ENCODE results near the gene SLFN12L. TPM values are rescaled to one million over a fixed set of nuclear protein-coding genes. Genes with fewer than 3 reads are reported as not detected.
A peak's percentile ranks its signal among the peaks of the same experiment; 100 is the strongest.

The SLFN12L gene
- total RNA-seq, 2 donors from 2014 or later, result not detected

DNA sequence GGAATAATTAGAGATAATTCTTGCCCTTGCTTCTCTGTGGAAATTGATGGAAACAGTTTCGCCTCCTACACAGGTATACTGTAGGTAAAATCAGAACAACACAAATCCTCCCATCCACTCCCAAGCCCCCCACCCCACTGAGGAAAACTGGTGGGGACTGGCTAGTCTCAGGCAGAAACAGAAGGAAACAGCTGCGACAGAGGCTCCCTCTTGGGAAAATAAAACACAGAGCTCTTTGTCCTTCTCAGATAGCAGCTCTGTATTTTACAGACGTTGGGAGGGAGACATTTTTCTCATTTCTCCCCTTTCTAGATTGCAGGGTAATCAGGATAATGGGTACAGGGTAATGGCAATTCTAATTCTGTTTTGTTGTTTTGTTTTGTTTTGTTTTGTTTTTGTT, 90.0 kb downstream of the SLFN12L start:
- Histone ChIP-seq H3K9ac (ENCODE audit: extremely low read depth, low read length, poor library complexity, severe bottlenecking) (no peak overlapping the region), H3K36me3 (ENCODE audit: control insufficient read depth, insufficient read depth, low read length) (no peaks in the 10 kb centered on the region), H3K4me1 (ENCODE audit: control insufficient read depth, insufficient read depth, low read length) (no peaks in the 10 kb centered on the region), H3K9me3 (ENCODE audit: control insufficient read depth, low read length) (no peaks in the 10 kb centered on the region), H3K4me3 (ENCODE audit: low read length) (no peak overlapping the region), H3K27me3 (ENCODE audit: control insufficient read depth, insufficient read depth, low read length, poor library complexity, severe bottlenecking) (no peaks in the 10 kb centered on the region), H3K27ac (ENCODE audit: low read depth, low read length) (peak overlapping the region; percentile 42)
- H3K9me3 Mint-ChIP-seq, result peaks cover 7% of the 10 kb centered on the region
- DNase-seq, result no peak
- peaks cover 7% of the 10 kb centered on the region for H3K36me3 Mint-ChIP-seq (ENCODE audit: low read depth)
- peak overlapping the region; percentile 70 for H3K4me3 Mint-ChIP-seq
- H3K4me1 Mint-ChIP-seq, result peaks cover 6% of the 10 kb centered on the region
- TF ChIP-seq CTCF (conservative IDR thresholded peaks at IDR 0.05), result no peak
- peaks cover 38% of the 10 kb centered on the region for H3K27me3 Mint-ChIP-seq (ENCODE audit: insufficient read depth)
- 68% methylated on average over 3 of the region's 3 CpGs; no CpG with 5 or more reads in 1 of the 2 experiments for WGBS, 2 experiments (ENCODE audit: insufficient coverage in 1 of 2, insufficient read length in 1 of 2)
- H3K27ac Mint-ChIP-seq, result peak overlapping the region; percentile 85

DNA sequence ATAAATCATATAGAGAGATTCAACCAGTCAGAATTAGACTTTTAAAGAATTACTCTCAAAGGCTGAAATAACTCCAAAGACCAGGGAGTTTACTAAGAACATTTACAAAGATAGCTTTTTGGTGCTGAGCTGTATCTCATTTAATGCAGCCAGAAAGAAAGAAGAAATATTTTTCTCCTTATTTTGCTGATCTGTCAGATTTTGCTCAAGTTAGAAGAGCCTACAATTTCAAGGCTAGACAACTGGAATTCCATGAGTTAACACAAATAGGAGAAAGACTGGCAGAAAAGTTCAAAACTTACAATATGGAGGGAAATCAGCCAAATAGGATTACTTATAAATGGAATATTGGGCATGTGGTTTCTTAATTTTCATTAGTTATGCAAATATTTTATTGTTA, 99.0 kb downstream of the SLFN12L start:
- no peak for TF ChIP-seq CTCF (conservative IDR thresholded peaks at IDR 0.05)
- peaks cover 3% of the 10 kb centered on the region for H3K27me3 Mint-ChIP-seq (ENCODE audit: insufficient read depth)
- H3K4me1 ChIP-seq (ENCODE audit: control insufficient read depth, insufficient read depth, low read length), result no peaks in the 10 kb centered on the region
- H3K36me3 ChIP-seq (ENCODE audit: control insufficient read depth, insufficient read depth, low read length), result no peaks in the 10 kb centered on the region
- no peak overlapping the region for H3K9ac ChIP-seq (ENCODE audit: extremely low read depth, low read length, poor library complexity, severe bottlenecking)
- H3K27ac ChIP-seq (ENCODE audit: low read depth, low read length), result no peak overlapping the region
- H3K27me3 ChIP-seq (ENCODE audit: control insufficient read depth, insufficient read depth, low read length, poor library complexity, severe bottlenecking), result no peaks in the 10 kb centered on the region
- no peak overlapping the region for H3K4me3 Mint-ChIP-seq
- no peak for DNase-seq
- no peak overlapping the region for H3K4me3 ChIP-seq (ENCODE audit: low read length)
- H3K36me3 Mint-ChIP-seq (ENCODE audit: low read depth), result no peaks in the 10 kb centered on the region
- H3K9me3 ChIP-seq (ENCODE audit: control insufficient read depth, low read length), result no peaks in the 10 kb centered on the region
- H3K27ac Mint-ChIP-seq, result no peak overlapping the region
- H3K9me3 Mint-ChIP-seq, result peaks cover 3% of the 10 kb centered on the region
- no peaks in the 10 kb centered on the region for H3K4me1 Mint-ChIP-seq

DNA sequence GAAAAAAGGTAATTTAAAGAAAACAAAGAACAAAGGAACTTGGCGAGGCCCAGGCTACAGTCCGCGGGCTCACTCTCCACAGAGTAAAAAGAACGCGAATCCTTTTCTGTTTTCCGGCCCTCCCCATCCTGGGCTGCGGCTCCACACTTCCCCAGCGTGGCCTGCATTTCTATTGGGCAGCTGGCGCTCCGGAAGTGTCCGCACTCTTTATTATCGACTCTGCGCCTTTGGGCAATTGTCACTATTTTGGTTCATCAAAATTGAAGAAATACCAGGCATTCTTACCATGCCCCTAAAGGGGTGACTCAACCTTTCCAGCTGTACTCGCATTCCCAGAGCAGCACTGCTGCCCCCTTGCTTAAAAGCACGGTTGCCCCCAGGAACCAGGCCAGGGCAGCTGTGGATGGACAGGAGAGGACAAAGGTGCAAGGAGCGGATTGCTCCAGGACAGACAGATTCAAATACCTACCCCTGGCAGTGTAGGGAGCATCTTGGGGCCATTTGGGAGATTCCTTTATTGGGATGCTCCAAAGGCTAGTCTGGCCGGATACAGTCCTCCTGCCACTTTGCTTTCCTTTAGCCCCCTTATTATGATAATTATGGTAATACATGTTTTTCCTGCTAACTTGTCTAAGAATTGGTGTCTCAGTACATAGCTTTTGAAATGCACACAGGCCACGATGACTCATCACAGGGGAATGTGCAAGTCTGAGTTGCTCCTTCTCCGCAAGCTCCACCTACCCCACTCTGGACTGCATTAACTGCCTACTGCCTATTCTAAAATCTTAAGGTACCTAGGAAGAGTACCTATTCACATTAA, 104.2 kb downstream of the SLFN12L start:
- Histone ChIP-seq H3K36me3 (ENCODE audit: control insufficient read depth, insufficient read depth, low read length) (no peaks in the 10 kb centered on the region), H3K4me1 (ENCODE audit: control insufficient read depth, insufficient read depth, low read length) (no peaks in the 10 kb centered on the region), H3K9me3 (ENCODE audit: control insufficient read depth, low read length) (no peaks in the 10 kb centered on the region), H3K27ac (ENCODE audit: low read depth, low read length) (peak overlapping the region; percentile 82), H3K4me3 (ENCODE audit: low read length) (no peak overlapping the region), H3K9ac (ENCODE audit: extremely low read depth, low read length, poor library complexity, severe bottlenecking) (no peak overlapping the region), H3K27me3 (ENCODE audit: control insufficient read depth, insufficient read depth, low read length, poor library complexity, severe bottlenecking) (no peaks in the 10 kb centered on the region)
- TF ChIP-seq CTCF (conservative IDR thresholded peaks at IDR 0.05), result peak; percentile 46
- peaks cover 5% of the 10 kb centered on the region for H3K27me3 Mint-ChIP-seq (ENCODE audit: insufficient read depth)
- 78 to 80% methylated on average over 17 to 19 of the region's 19 CpGs for WGBS, 2 experiments (ENCODE audit: insufficient coverage in 1 of 2, insufficient read length in 1 of 2)
- no peaks in the 10 kb centered on the region for H3K4me1 Mint-ChIP-seq
- H3K27ac Mint-ChIP-seq, result peak overlapping the region; percentile 89
- peak overlapping the region; percentile 47 for H3K4me3 Mint-ChIP-seq
- peaks cover 6% of the 10 kb centered on the region for H3K9me3 Mint-ChIP-seq
- DNase-seq, result peak; percentile 93
- no peaks in the 10 kb centered on the region for H3K36me3 Mint-ChIP-seq (ENCODE audit: low read depth)
